ENCODE measurements around the gene IL17RB.

Gene IL17RB

GRCh38 chr3:53820756-53821580 is 25.4 kb upstream of the IL17RB start:
- WGBS, 2 experiments: 93 to 94% methylated on average over 21 of the region's 21 CpGs
- Histone ChIP-seq H3K4me3 (ENCODE audit: insufficient read depth, low read depth, low read length) (no peak overlapping the region), H3K27me3 (ENCODE audit: control insufficient read depth, insufficient read depth, low read length, poor library complexity, severe bottlenecking) (no peaks in the 10 kb centered on the region), H3K9me3 (ENCODE audit: control insufficient read depth, low read length) (no peaks in the 10 kb centered on the region), H3K36me3 (ENCODE audit: control insufficient read depth, insufficient read depth, low read length) (no peaks in the 10 kb centered on the region), H3K4me1 (ENCODE audit: control insufficient read depth, insufficient read depth, low read length) (peaks cover 4% of the 10 kb centered on the region), H3K27ac (ENCODE audit: insufficient read depth, low read depth, low read length, poor library complexity, severe bottlenecking) (no peak overlapping the region)

- Histone ChIP-seq H3K27ac (ENCODE audit: insufficient read depth, low read depth, low read length, poor library complexity, severe bottlenecking) (no peak overlapping the region), H3K36me3 (ENCODE audit: control insufficient read depth, insufficient read depth, low read length) (no peaks in the 10 kb centered on the region), H3K4me1 (ENCODE audit: control insufficient read depth, insufficient read depth, low read length) (peaks cover 4% of the 10 kb centered on the region), H3K9me3 (ENCODE audit: control insufficient read depth, low read length) (no peaks in the 10 kb centered on the region), H3K27me3 (ENCODE audit: control insufficient read depth, insufficient read depth, low read length, poor library complexity, severe bottlenecking) (no peaks in the 10 kb centered on the region), H3K4me3 (ENCODE audit: insufficient read depth, low read depth, low read length) (no peak overlapping the region)
- 81 to 83% methylated on average over 4 to 5 of the region's 5 CpGs for WGBS, 2 experiments
Observed at GRCh38 chr3:53821631-53822121, 24.7 kb upstream of the IL17RB start.

GRCh38 chr3:53822331-53822741 is 24.0 kb upstream of the IL17RB start:
- Histone ChIP-seq H3K9me3 (ENCODE audit: control insufficient read depth, low read length) (no peaks in the 10 kb centered on the region), H3K36me3 (ENCODE audit: control insufficient read depth, insufficient read depth, low read length) (no peaks in the 10 kb centered on the region), H3K4me1 (ENCODE audit: control insufficient read depth, insufficient read depth, low read length) (peaks cover 4% of the 10 kb centered on the region), H3K27ac (ENCODE audit: insufficient read depth, low read depth, low read length, poor library complexity, severe bottlenecking) (no peak overlapping the region), H3K27me3 (ENCODE audit: control insufficient read depth, insufficient read depth, low read length, poor library complexity, severe bottlenecking) (no peaks in the 10 kb centered on the region), H3K4me3 (ENCODE audit: insufficient read depth, low read depth, low read length) (no peak overlapping the region)
- 87 to 93% methylated on average over 14 of the region's 14 CpGs for WGBS, 2 experiments

- Histone ChIP-seq H3K9me3 (ENCODE audit: control insufficient read depth, low read length) (no peaks in the 10 kb centered on the region), H3K36me3 (ENCODE audit: control insufficient read depth, insufficient read depth, low read length) (no peaks in the 10 kb centered on the region), H3K27me3 (ENCODE audit: control insufficient read depth, insufficient read depth, low read length, poor library complexity, severe bottlenecking) (no peaks in the 10 kb centered on the region), H3K4me1 (ENCODE audit: control insufficient read depth, insufficient read depth, low read length) (peaks cover 4% of the 10 kb centered on the region), H3K27ac (ENCODE audit: insufficient read depth, low read depth, low read length, poor library complexity, severe bottlenecking) (no peak overlapping the region), H3K4me3 (ENCODE audit: insufficient read depth, low read depth, low read length) (no peak overlapping the region)
- 95% methylated on average over 67 of the region's 67 CpGs for WGBS, 2 experiments
Observed at GRCh38 chr3:53823026-53823955, 23.1 kb upstream of the IL17RB start.

- Histone ChIP-seq H3K9me3 (ENCODE audit: control insufficient read depth, low read length) (no peaks in the 10 kb centered on the region), H3K4me3 (ENCODE audit: insufficient read depth, low read depth, low read length) (no peak overlapping the region), H3K27ac (ENCODE audit: insufficient read depth, low read depth, low read length, poor library complexity, severe bottlenecking) (no peak overlapping the region), H3K4me1 (ENCODE audit: control insufficient read depth, insufficient read depth, low read length) (peaks cover 4% of the 10 kb centered on the region), H3K27me3 (ENCODE audit: control insufficient read depth, insufficient read depth, low read length, poor library complexity, severe bottlenecking) (no peaks in the 10 kb centered on the region), H3K36me3 (ENCODE audit: control insufficient read depth, insufficient read depth, low read length) (no peaks in the 10 kb centered on the region)
- 78 to 79% methylated on average over 10 of the region's 10 CpGs for WGBS, 2 experiments
Observed at GRCh38 chr3:53823956-53824657, 22.3 kb upstream of the IL17RB start.

GRCh38 chr3:53824795-53825194 is 21.6 kb upstream of the IL17RB start:
- Histone ChIP-seq H3K36me3 (ENCODE audit: control insufficient read depth, insufficient read depth, low read length) (no peaks in the 10 kb centered on the region), H3K4me1 (ENCODE audit: control insufficient read depth, insufficient read depth, low read length) (peaks cover 4% of the 10 kb centered on the region), H3K9me3 (ENCODE audit: control insufficient read depth, low read length) (no peaks in the 10 kb centered on the region), H3K27me3 (ENCODE audit: control insufficient read depth, insufficient read depth, low read length, poor library complexity, severe bottlenecking) (no peaks in the 10 kb centered on the region), H3K4me3 (ENCODE audit: insufficient read depth, low read depth, low read length) (no peak overlapping the region), H3K27ac (ENCODE audit: insufficient read depth, low read depth, low read length, poor library complexity, severe bottlenecking) (no peak overlapping the region)
- 90 to 92% methylated on average over 4 of the region's 4 CpGs for WGBS, 2 experiments

- Histone ChIP-seq H3K36me3 (ENCODE audit: control insufficient read depth, insufficient read depth, low read length) (no peaks in the 10 kb centered on the region), H3K4me3 (ENCODE audit: insufficient read depth, low read depth, low read length) (no peak overlapping the region), H3K27ac (ENCODE audit: insufficient read depth, low read depth, low read length, poor library complexity, severe bottlenecking) (no peak overlapping the region), H3K27me3 (ENCODE audit: control insufficient read depth, insufficient read depth, low read length, poor library complexity, severe bottlenecking) (no peaks in the 10 kb centered on the region), H3K9me3 (ENCODE audit: control insufficient read depth, low read length) (no peaks in the 10 kb centered on the region), H3K4me1 (ENCODE audit: control insufficient read depth, insufficient read depth, low read length) (peaks cover 4% of the 10 kb centered on the region)
- 89 to 92% methylated on average over 1 of the region's 1 CpG for WGBS, 2 experiments
Observed at GRCh38 chr3:53826048-53826447, 20.3 kb upstream of the IL17RB start.

GRCh38 chr3:53828581-53828980 is 17.8 kb upstream of the IL17RB start:
- H3K27me3 ChIP-seq (ENCODE audit: control insufficient read depth, insufficient read depth, low read length, poor library complexity, severe bottlenecking): no peaks in the 10 kb centered on the region
- H3K36me3 ChIP-seq (ENCODE audit: control insufficient read depth, insufficient read depth, low read length): no peaks in the 10 kb centered on the region
- no peak overlapping the region for H3K27ac ChIP-seq (ENCODE audit: insufficient read depth, low read depth, low read length, poor library complexity, severe bottlenecking)
- no peak overlapping the region for H3K4me3 ChIP-seq (ENCODE audit: insufficient read depth, low read depth, low read length)
- 75 to 80% methylated on average over 1 of the region's 1 CpG for WGBS, 2 experiments
- no peaks in the 10 kb centered on the region for H3K9me3 ChIP-seq (ENCODE audit: control insufficient read depth, low read length)
- H3K4me1 ChIP-seq (ENCODE audit: control insufficient read depth, insufficient read depth, low read length): no peaks in the 10 kb centered on the region

GRCh38 chr3:53829605-53830004 is 16.8 kb upstream of the IL17RB start:
- Histone ChIP-seq H3K27ac (ENCODE audit: insufficient read depth, low read depth, low read length, poor library complexity, severe bottlenecking) (no peak overlapping the region), H3K36me3 (ENCODE audit: control insufficient read depth, insufficient read depth, low read length) (no peaks in the 10 kb centered on the region), H3K9me3 (ENCODE audit: control insufficient read depth, low read length) (no peaks in the 10 kb centered on the region), H3K4me3 (ENCODE audit: insufficient read depth, low read depth, low read length) (no peak overlapping the region), H3K27me3 (ENCODE audit: control insufficient read depth, insufficient read depth, low read length, poor library complexity, severe bottlenecking) (no peaks in the 10 kb centered on the region), H3K4me1 (ENCODE audit: control insufficient read depth, insufficient read depth, low read length) (no peaks in the 10 kb centered on the region)
- 74 to 83% methylated on average over 2 of the region's 2 CpGs for WGBS, 2 experiments
